Prostate gland (tissue), 2 donors: Measurements from ENCODE around the gene TIMM9.

ENCODE experiments used
- CTCF ChIP-seq, 4 experiments: fragments of 200-600 bp in 2 of 4; fragments of 450-650 bp in 2 of 4; sonication (generic) in 2 of 4; IDR thresholded peaks; 1 replicate in 3 of 4; 2 replicates in 1 of 4; pipeline ENCODE4 v1.5.1; 2016 to 2019; ENCODE audit warnings: antibody characterized with exemption in 4 of 4, mild to moderate bottlenecking in 2 of 4, moderate library complexity in 2 of 4
- POLR2A ChIP-seq: fragments of 450-650 bp; IDR thresholded peaks from one replicate; pipeline ENCODE4 v1.6.1; 2016; ENCODE audit warnings: antibody characterized with exemption, mild to moderate bottlenecking
- POLR2AphosphoS5 ChIP-seq: sonication (generic); formaldehyde crosslinking; IDR thresholded peaks from one replicate; pipeline ENCODE4 v1.6.1; 2017; ENCODE audit warnings: antibody characterized with exemption

- no peak for TF ChIP-seq POLR2A
- no peak for TF ChIP-seq CTCF (IDR thresholded peaks at IDR 0.05)
- no peak for TF ChIP-seq POLR2AphosphoS5
Observed at GRCh38 chr14:58469309-58469708, 42.0 kb upstream of the TIMM9 start.
